Mesenchymal stem cell (in vitro differentiated cells and primary cell): ENCODE results near the gene GAREM1.

Experiments
- DNase-seq: peaks from one replicate; pipeline ENCODE4 v3.0.0-alpha.2; 2013
- H2AFZ ChIP-seq: one replicate; pipeline ENCODE4 v1.6.1; 2013; ENCODE audit warnings: low read depth, mild to moderate bottlenecking, control low read depth, inconsistent platforms, low read length, moderate library complexity
- H2AK5ac ChIP-seq: 2 replicates; pipeline ENCODE4 v1.6.1; 2013; ENCODE audit warnings: low read length, moderate library complexity, mild to moderate bottlenecking, inconsistent platforms; ENCODE audit not compliant: severe bottlenecking
- H2BK120ac ChIP-seq: one replicate; pipeline ENCODE4 v1.6.1; 2013; ENCODE audit warnings: low read depth, mild to moderate bottlenecking, inconsistent platforms, low read length, moderate library complexity
- H2BK12ac ChIP-seq, 2 experiments: one replicate each; pipeline ENCODE4 v1.6.1; 2013; ENCODE audit warnings: inconsistent platforms in 2 of 2, low read length in 2 of 2, mild to moderate bottlenecking in 2 of 2, moderate library complexity in 2 of 2, control low read depth in 1 of 2
- H2BK15ac ChIP-seq: one replicate; pipeline ENCODE4 v1.6.1; 2013; ENCODE audit warnings: mild to moderate bottlenecking, low read depth, inconsistent platforms; ENCODE audit not compliant: poor library complexity, severe bottlenecking
- H2BK5ac ChIP-seq: 2 replicates; pipeline ENCODE4 v1.6.1; 2013; ENCODE audit warnings: low read depth, mild to moderate bottlenecking, low read length, control low read depth, inconsistent platforms; ENCODE audit not compliant: poor library complexity, severe bottlenecking
- H3K14ac ChIP-seq, 2 experiments: one replicate each; pipeline ENCODE4 v1.6.1; 2013; ENCODE audit warnings: inconsistent platforms in 2 of 2, low read length in 2 of 2, control low read depth in 1 of 2, mild to moderate bottlenecking in 1 of 2, moderate library complexity in 1 of 2
- H3K18ac ChIP-seq, 2 experiments: one replicate each; pipeline ENCODE4 v1.6.1; 2013; ENCODE audit warnings: inconsistent platforms in 2 of 2, low read length in 2 of 2, control low read depth in 1 of 2, low read depth in 1 of 2, mild to moderate bottlenecking in 1 of 2
- H3K23ac ChIP-seq, 2 experiments: one replicate each; pipeline ENCODE4 v1.6.1; 2013; ENCODE audit warnings: inconsistent platforms in 2 of 2, low read length in 2 of 2, mild to moderate bottlenecking in 2 of 2, moderate library complexity in 2 of 2, control low read depth in 1 of 2
- H3K27ac ChIP-seq: 2 replicates; pipeline ENCODE4 v1.5.1; 2013; ENCODE audit warnings: mild to moderate bottlenecking, moderate library complexity, low read length, control low read depth, inconsistent platforms; ENCODE audit not compliant: poor library complexity, severe bottlenecking
- H3K27me3 ChIP-seq, 2 experiments: 2 replicates each; pipeline versions ENCODE4 v1.6.1 to v1.7.0; 2013; ENCODE audit warnings: low read length in 2 of 2, mild to moderate bottlenecking in 2 of 2, moderate library complexity in 2 of 2, control low read depth in 1 of 2, inconsistent platforms in 1 of 2; ENCODE audit not compliant: control insufficient read depth in 1 of 2, insufficient read depth in 1 of 2
- H3K36me3 ChIP-seq, 2 experiments: 2 replicates each; pipeline versions ENCODE4 v1.6.1 to v1.7.0; 2013; ENCODE audit warnings: low read length in 2 of 2, control low read depth in 1 of 2, inconsistent platforms in 1 of 2, low read depth in 1 of 2, mild to moderate bottlenecking in 1 of 2; ENCODE audit not compliant: insufficient read depth in 2 of 2, control insufficient read depth in 1 of 2
- H3K4ac ChIP-seq, 2 experiments: one replicate each; pipeline ENCODE4 v1.6.1; 2013; ENCODE audit warnings: inconsistent platforms in 2 of 2, low read length in 2 of 2, mild to moderate bottlenecking in 2 of 2, moderate library complexity in 2 of 2, control low read depth in 1 of 2, low read depth in 1 of 2
- H3K4me1 ChIP-seq: 2 replicates; pipeline ENCODE4 v1.6.1; 2013; ENCODE audit warnings: low read depth, low read length, control low read depth; ENCODE audit not compliant: control insufficient read depth, insufficient read depth
- H3K4me2 ChIP-seq: 2 replicates; pipeline ENCODE4 v1.6.1; 2013; ENCODE audit warnings: low read length, mild to moderate bottlenecking, inconsistent platforms; ENCODE audit not compliant: poor library complexity, severe bottlenecking
- H3K4me3 ChIP-seq, 2 experiments: 2 replicates each; pipeline versions ENCODE4 v1.5.1 to v1.7.0; 2013; ENCODE audit warnings: low read length in 2 of 2, mild to moderate bottlenecking in 2 of 2, control low read depth in 1 of 2, low read depth in 1 of 2; ENCODE audit not compliant: insufficient read depth in 1 of 2
- H3K79me1 ChIP-seq: replicated peaks from 2 replicates; pipeline ENCODE4 v1.6.1; 2013; ENCODE audit warnings: mild to moderate bottlenecking, control low read depth, low read length, inconsistent platforms; ENCODE audit not compliant: poor library complexity, severe bottlenecking
- H3K9ac ChIP-seq: 2 replicates; pipeline ENCODE4 v1.7.0; 2013; ENCODE audit warnings: mild to moderate bottlenecking, low read length, moderate library complexity
- H3K9me3 ChIP-seq: 2 replicates; pipeline ENCODE4 v1.7.0; 2013; ENCODE audit warnings: mild to moderate bottlenecking, low read length; ENCODE audit not compliant: control insufficient read depth
- H4K8ac ChIP-seq: one replicate; pipeline ENCODE4 v1.6.1; 2013; ENCODE audit warnings: inconsistent platforms, mild to moderate bottlenecking, low read length, moderate library complexity
- H4K91ac ChIP-seq: one replicate; pipeline ENCODE4 v1.6.1; 2013; ENCODE audit warnings: mild to moderate bottlenecking, low read length, inconsistent platforms
- WGBS: methylation state at CpG from one replicate; pipeline ENCODE4 v1.1.7; 2013; ENCODE audit warnings: mixed read lengths; 5-methylcytosine and 5-hydroxymethylcytosine counted together

Gene GAREM1

DNA sequence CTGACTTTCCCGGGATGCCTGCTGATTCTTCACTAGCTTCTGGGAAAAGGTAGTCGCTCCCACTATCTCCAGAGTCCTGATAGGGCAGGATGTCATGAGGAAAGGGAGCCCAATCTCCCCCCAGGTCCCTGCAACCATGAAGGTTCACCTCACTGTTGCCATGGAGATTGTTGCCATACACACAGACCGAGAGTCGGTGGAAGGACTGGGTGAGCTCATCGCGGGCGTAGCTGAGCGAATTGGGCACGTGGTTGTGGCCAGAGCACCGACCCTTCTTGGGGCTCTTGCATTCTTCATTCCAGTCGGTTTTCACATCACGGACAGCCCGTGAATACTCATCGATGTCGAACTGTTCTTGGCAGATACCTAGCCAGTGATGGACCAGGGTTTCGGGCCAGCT lies 183.4 kb downstream of the GAREM1 start:
- no peak overlapping the region for H3K4me2 ChIP-seq
- H3K27ac ChIP-seq, result no peak overlapping the region
- no peak overlapping the region for H3K9ac ChIP-seq
- WGBS, result 94% methylated on average over 16 of the region's 16 CpGs
- H2AFZ ChIP-seq, result no peak overlapping the region
- H3K79me1 ChIP-seq, result peaks cover 3% of the 10 kb centered on the region
- no peak overlapping the region for H3K14ac ChIP-seq
- H3K23ac ChIP-seq, result no peak overlapping the region
- no peak overlapping the region for H4K91ac ChIP-seq
- no peak overlapping the region for H2BK12ac ChIP-seq
- H3K9me3 ChIP-seq, result no peaks in the 10 kb centered on the region
- no peak for DNase-seq
- H4K8ac ChIP-seq, result no peak overlapping the region
- H3K18ac ChIP-seq, result no peak overlapping the region
- no peak overlapping the region for H2BK120ac ChIP-seq
- H3K4me3 ChIP-seq, result no peak overlapping the region
- no peak overlapping the region for H2AK5ac ChIP-seq
- H3K4me1 ChIP-seq, result no peaks in the 10 kb centered on the region
- no peak overlapping the region for H2BK5ac ChIP-seq
- no peak overlapping the region for H2BK15ac ChIP-seq
- H3K27me3 ChIP-seq, result no peaks in the 10 kb centered on the region
- H3K36me3 ChIP-seq, result peaks cover 0 to 11% of the 10 kb centered on the region in 2 experiments
- H3K4ac ChIP-seq, result no peak overlapping the region

DNA sequence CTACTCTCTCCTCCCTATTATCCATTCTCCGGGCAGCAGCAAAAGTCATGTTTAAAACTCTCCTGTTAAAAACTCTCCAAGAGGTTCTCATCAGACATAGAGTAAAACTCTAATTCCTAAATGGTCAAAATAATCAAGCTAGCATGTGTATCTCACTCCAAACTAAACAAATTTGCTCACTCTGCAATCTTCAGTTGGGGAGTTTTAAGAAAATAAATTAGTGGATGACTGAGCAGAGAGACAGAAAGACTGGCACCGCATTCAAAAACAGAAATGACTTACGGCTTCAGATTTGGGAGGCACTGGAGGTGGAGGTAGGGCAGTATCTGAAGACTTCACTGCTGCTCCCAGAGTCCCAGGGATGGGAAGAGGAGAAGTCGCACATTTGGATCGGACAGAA lies 183.9 kb downstream of the GAREM1 start:
- Histone ChIP-seq H3K4me3 (no peak overlapping the region), H3K4me1 (no peaks in the 10 kb centered on the region)

DNA sequence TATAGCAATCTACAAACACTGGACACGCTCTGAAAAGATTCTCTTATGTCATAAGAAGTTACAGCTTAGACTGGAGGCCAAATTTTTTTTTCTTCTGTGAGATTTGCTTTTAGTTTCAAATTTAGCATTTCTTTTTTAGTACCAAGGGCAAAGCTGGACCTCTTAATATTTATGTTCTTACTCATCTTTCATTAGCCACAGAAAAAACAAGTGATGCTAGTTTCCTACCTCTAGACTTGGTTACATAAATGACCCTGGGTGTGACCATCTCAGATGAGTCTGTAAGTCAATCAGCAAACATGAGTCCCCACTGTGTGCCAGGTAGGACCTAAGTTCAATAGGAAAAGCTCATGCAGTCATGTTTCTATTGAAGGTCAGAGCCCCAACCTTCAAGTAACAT lies 186.4 kb downstream of the GAREM1 start:
- no peak overlapping the region for H2AFZ ChIP-seq
- H3K4me3 ChIP-seq, result no peak overlapping the region
- no peak overlapping the region for H3K23ac ChIP-seq
- H3K36me3 ChIP-seq, result peaks cover 0 to 11% of the 10 kb centered on the region in 2 experiments
- H4K91ac ChIP-seq, result no peak overlapping the region
- H2BK5ac ChIP-seq, result no peak overlapping the region
- H3K9me3 ChIP-seq, result no peaks in the 10 kb centered on the region
- H3K4me1 ChIP-seq, result no peaks in the 10 kb centered on the region
- no peak overlapping the region for H4K8ac ChIP-seq
- H3K9ac ChIP-seq, result no peak overlapping the region
- no peak overlapping the region for H2BK12ac ChIP-seq
- no peaks in the 10 kb centered on the region for H3K27me3 ChIP-seq
- peaks cover 3% of the 10 kb centered on the region for H3K79me1 ChIP-seq
- H2AK5ac ChIP-seq, result no peak overlapping the region
- DNase-seq, result no peak
- no peak overlapping the region for H2BK15ac ChIP-seq
- no peak overlapping the region for H2BK120ac ChIP-seq
- no peak overlapping the region for H3K4me2 ChIP-seq
- H3K14ac ChIP-seq, result no peak overlapping the region
- WGBS, result no CpG with 5 or more reads among the region's 1 CpG
- no peak overlapping the region for H3K27ac ChIP-seq
- H3K4ac ChIP-seq, result no peak overlapping the region
- no peak overlapping the region for H3K18ac ChIP-seq

More for the DNA sequence above, 183.9 kb downstream of the GAREM1 start:
- Histone ChIP-seq H3K79me1 (peaks cover 3% of the 10 kb centered on the region), H3K27ac (no peak overlapping the region), H3K9me3 (no peaks in the 10 kb centered on the region), H3K18ac (no peak overlapping the region), H2BK12ac (no peak overlapping the region), H3K23ac (no peak overlapping the region), H3K14ac (no peak overlapping the region), H3K27me3 (no peaks in the 10 kb centered on the region), H2BK15ac (no peak overlapping the region), H3K36me3 (peaks cover 0 to 11% of the 10 kb centered on the region in 2 experiments), H3K4me2 (no peak overlapping the region), H3K9ac (no peak overlapping the region), H2BK120ac (no peak overlapping the region), H4K91ac (no peak overlapping the region), H2AFZ (no peak overlapping the region), H4K8ac (no peak overlapping the region), H3K4ac (no peak overlapping the region), H2BK5ac (no peak overlapping the region), H2AK5ac (no peak overlapping the region)
- no peak for DNase-seq
- WGBS, result 97% methylated on average over 5 of the region's 5 CpGs

DNA sequence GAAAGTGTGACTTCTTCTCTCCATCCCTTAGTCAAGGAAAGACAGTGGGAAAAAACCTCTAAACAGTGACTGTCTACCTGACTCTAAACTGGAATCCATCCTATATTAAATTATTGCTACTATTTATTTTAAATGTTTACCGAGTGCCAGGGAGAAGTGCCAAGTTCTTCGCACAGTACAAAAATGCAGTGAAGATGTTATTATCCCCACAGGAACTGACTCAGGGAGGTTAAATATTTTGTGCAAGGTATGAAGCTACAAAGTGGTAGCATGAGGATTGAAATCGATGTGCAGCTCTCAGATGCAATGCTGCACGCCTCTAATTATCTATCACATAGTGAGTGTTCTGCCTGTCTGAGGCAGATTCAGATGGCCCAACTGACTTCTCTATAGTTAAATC lies 189.8 kb downstream of the GAREM1 start:
- H2BK12ac ChIP-seq, result no peak overlapping the region
- H3K23ac ChIP-seq, result no peak overlapping the region
- H3K14ac ChIP-seq, result no peak overlapping the region
- H3K9me3 ChIP-seq, result no peaks in the 10 kb centered on the region
- no peak overlapping the region for H2BK15ac ChIP-seq
- H3K27me3 ChIP-seq, result no peaks in the 10 kb centered on the region
- H3K36me3 ChIP-seq, result no peaks in the 10 kb centered on the region
- no peak overlapping the region for H3K27ac ChIP-seq
- H2AFZ ChIP-seq, result no peak overlapping the region
- no peak overlapping the region for H3K9ac ChIP-seq
- H3K4ac ChIP-seq, result no peak overlapping the region
- H3K79me1 ChIP-seq, result no peaks in the 10 kb centered on the region
- H2AK5ac ChIP-seq, result no peak overlapping the region
- no peak for DNase-seq
- H3K18ac ChIP-seq, result no peak overlapping the region
- H2BK5ac ChIP-seq, result no peak overlapping the region
- no peak overlapping the region for H3K4me2 ChIP-seq
- H2BK120ac ChIP-seq, result no peak overlapping the region
- no peak overlapping the region for H3K4me3 ChIP-seq
- no peak overlapping the region for H4K8ac ChIP-seq
- no peak overlapping the region for H4K91ac ChIP-seq
- no peaks in the 10 kb centered on the region for H3K4me1 ChIP-seq
- WGBS, result 98% methylated on average over 4 of the region's 4 CpGs
